ENCODE results near the gene MRGPRG.

DNA sequence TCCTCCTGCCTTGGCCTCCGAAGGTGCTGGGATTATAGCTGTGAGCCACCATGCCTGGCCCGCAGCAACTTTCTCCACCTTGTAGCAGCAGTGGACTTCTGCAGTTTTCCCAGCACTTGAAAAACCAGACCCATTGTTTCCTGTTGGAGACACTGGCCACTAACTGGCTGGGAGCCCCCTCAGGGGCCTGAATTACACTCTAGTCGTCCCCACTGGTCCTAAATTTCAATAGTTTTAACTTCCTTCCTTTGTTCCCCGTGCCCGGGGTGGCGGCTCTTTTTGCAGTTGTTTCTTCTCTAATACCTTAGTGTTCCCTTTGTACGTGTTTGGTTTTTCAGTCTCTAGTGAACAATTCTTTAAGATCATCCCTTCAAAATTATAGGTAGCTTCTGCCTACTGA is 16.2 kb upstream of the MRGPRG start:
- TF ChIP-seq, protein P1, sequence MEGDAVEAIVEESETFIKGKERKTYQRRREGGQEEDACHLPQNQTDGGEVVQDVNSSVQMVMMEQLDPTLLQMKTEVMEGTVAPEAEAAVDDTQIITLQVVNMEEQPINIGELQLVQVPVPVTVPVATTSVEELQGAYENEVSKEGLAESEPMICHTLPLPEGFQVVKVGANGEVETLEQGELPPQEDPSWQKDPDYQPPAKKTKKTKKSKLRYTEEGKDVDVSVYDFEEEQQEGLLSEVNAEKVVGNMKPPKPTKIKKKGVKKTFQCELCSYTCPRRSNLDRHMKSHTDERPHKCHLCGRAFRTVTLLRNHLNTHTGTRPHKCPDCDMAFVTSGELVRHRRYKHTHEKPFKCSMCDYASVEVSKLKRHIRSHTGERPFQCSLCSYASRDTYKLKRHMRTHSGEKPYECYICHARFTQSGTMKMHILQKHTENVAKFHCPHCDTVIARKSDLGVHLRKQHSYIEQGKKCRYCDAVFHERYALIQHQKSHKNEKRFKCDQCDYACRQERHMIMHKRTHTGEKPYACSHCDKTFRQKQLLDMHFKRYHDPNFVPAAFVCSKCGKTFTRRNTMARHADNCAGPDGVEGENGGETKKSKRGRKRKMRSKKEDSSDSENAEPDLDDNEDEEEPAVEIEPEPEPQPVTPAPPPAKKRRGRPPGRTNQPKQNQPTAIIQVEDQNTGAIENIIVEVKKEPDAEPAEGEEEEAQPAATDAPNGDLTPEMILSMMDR (conservative IDR thresholded peaks at IDR 0.05; ENCODE audit: low read length): no peak
- TF ChIP-seq EZH2phosphoT487 (IDR thresholded peaks at IDR 0.05; ENCODE audit: borderline replicate concordance): no peak

Measured in Loucy (cell line).